T47D (cell line): ENCODE measurements around the gene STMP1.

Source experiments
- DNase-seq, 2 experiments: peaks; one replicate each; pipeline versions ENCODE4 v3.0.0 to v3.0.0-alpha.2; 2011 to 2012; ENCODE audit warnings: low read depth in 1 of 2, low spot score in 1 of 2
- JUND ChIP-seq: IDR thresholded peaks from 2 replicates; pipeline ENCODE4 v1.6.1; 2012; ENCODE audit warnings: low read depth
- in situ Hi-C: cut with HindIII; loops from 2 replicates; pipeline ENCODE4 v1.10.0; 2016; ENCODE audit warnings: low sequenced_read_pairs, low pct_unique_long_range_greater_than_20kb

The STMP1 gene

DNA sequence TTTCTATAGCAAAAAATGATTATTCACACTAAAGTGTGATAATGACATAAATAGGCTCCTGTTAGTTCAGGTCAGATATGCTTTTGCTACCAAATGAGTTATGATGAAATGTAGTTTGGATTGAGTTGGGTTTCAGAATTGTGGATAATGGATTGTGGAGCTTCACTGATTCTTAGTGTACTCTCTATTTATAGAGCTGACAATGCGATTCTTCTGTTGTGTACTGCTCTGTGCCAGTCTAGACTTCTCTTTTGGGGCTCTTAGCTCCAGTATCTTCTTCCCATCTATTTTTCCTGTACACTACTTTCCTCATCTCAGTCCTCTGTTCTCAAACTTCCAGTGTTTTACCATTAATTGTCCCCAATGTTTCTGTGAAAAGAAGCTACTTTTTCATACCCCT is 7.5 kb downstream of the STMP1 start:
- no peak for TF ChIP-seq JUND
- in situ Hi-C loops = no loop called here
- DNase-seq = no peak

DNA sequence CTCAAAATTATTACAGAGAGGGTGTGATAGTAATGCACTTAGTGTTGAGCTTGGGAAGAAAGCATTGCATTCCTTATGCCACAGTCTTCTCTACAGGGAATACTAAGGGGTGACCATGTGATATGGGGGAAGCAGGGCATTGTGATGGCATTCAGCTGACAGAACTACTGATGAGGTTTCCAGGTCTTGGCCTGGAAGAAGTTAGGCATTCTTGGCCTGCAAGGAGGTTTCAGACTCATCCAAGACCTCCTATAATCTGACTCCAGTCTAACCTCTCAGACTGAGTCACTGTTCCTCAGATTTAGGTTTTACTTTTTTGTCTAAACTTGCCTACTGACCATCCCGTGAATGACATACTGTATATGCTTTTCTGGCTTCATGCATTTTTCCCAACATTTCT is 7.9 kb downstream of the STMP1 start:
- DNase-seq = no peak
- in situ Hi-C loops = no loop called here
- TF ChIP-seq JUND = no peak

DNA sequence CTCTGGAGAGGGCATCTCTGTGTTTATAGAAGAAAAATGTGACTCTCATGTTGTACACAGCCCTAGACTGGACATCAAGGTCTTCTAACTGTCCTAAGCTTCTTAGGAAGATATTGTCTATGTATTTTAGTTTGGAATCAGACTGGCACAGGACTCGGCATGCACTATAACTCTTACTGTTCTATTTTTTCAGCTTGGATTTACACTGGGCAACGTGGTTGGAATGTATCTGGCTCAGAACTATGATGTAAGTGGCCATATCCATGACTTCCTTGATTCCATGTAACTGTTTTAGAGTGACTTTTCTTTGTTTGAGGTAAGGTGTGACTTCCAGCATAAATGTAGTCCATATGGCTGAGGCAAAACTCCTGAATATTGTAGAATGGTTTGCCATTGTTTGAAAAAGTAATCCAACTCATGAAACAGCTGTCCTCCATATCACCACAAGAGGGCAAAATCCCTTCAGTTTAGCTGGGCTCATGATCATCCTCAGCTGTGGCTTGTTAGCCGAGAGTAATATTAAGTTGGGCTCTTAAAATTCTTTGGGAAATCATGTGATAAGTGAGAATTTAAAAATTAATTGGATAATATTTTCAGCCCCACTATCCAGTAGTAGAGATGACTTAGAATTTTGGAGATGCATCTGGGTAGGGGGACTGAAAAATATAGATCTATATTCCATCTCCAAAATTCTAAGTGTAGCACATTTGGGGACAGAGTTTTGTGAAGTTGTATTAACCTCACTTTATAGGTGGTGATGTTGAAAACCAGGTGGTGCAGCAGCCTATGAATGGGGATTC is 10.4 kb downstream of the STMP1 start:
- in situ Hi-C loops = no loop called here
- no peak for TF ChIP-seq JUND
- peak; percentile 16 to 66 for DNase-seq

DNA sequence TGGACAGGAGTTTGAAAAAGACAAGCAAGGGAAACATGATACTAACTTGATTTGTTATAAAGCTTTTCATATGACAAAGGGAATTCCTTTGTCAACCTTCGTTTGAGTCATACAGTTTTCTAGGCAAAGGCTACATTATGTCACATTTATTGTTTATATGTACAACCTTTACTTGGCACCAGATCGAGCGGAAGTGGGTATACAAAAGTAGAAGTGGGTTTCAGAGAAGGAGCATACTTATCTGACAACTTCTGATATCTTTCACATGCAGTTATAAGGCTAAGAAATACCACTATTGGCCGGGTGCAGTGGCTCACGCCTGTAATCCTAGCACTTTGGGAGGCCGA is 11.0 kb downstream of the STMP1 start:
- no peak for TF ChIP-seq JUND
- in situ Hi-C loops = no loop called here
- DNase-seq = no peak

DNA sequence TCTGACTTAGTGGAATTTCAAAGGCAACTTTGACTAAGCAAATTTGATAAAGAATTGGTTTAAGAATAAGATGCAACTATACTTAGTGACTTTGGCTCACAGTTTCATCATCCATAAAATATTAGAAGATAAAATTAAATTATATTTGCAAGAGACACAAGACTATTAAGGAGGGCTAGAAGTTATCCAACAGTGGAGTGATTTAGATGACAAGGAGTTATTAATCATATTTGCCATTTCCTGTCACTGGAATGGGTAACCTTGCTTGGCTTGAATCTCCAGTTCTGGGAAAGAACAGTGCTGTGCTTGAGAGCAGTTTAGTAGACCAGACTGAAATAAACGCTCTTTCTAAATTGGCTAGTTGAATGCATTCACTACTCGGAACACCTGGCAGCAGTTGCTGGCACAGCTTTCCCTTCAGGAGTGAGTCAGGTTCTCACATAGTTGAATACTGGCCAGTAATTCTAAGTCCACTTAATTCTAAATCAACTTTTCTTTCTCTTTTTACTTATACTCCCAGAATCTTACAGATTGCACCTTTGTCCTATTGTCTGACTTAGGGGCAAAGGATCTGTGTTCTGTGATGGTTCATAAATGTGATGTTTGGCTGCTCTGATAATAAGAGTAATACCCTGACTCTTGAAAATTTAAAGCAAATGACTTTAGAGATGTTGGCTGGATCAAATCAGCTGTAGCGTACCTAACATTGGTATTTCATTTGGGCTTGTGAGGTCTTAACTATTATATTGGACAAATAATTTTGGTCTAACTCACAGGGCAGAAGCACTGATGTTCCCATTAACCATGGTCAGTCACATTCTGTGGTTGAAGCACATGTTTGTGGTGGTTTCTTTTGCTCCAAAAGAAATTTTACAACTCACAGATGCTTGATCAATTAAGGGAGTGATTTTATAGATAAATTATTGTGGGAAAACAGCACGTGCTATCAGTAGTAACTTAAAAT is 16.6 kb downstream of the STMP1 start:
- in situ Hi-C loops = no loop called here
- TF ChIP-seq JUND = no peak
- DNase-seq = peak; percentile 19 to 46

DNA sequence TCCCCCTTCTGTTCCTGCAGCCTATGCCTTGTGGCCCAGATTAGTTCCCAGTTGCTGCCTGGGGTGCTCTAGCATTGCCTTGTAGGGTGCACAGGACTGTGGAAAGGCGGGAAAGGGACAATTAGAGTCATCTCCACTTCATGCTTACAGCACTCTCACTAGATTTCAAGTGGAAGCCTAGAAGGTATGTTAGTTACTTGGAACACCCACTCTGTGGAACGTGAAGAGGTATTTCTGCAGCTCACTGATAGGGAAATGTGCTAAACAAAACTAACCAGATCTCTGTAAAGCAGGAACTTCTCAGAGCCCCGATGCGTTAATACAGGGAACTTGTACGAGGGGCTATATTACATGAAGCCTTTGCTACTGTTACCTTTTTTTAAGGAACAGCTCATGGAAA is 19.4 kb downstream of the STMP1 start:
- in situ Hi-C loops = no loop called here
- DNase-seq = no peak
- no peak for TF ChIP-seq JUND

DNA sequence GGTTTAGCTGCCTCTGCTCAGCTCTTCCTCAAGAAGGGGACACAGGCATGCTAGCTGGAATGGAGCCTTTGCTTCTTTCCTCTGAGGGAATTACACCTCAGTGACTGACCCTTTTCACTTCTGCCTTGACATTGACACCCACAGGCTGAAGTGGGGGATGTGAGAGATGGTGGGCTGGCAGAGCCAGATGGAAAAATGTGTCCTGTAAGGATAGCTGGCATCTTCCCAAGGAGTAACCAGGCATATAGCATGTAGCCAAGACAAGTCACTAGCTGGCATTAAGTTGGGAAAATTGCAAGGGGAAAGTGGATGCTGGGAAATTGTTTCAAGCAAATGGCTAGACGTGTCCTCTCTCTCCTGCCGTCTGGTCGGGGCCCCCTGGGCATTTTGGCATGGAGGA is 19.9 kb downstream of the STMP1 start:
- no peak for DNase-seq
- TF ChIP-seq JUND = no peak
- in situ Hi-C loops = no loop called here

DNA sequence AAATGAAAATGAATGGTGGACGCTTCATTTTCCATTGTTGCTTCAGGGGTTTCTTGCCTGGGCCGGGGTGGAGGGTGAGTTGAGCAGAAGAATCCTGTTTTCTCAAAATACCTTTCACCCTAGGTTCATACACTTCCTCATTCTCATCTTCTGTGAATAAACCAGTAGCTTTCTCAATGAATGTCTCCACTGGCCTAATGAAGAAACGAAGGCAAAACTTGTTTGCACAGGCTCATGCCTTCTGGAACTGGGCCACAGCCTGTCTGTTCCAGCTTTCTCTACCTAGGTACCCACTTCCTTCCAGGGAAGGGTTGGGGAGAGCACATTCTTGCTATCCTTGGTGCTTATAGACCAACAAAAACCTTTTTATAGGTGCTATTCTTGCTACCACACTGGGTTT is 21.3 kb downstream of the STMP1 start:
- peak in 1 of 2 experiments; percentile 12 for DNase-seq
- in situ Hi-C loops = no loop called here
- TF ChIP-seq JUND = no peak

DNA sequence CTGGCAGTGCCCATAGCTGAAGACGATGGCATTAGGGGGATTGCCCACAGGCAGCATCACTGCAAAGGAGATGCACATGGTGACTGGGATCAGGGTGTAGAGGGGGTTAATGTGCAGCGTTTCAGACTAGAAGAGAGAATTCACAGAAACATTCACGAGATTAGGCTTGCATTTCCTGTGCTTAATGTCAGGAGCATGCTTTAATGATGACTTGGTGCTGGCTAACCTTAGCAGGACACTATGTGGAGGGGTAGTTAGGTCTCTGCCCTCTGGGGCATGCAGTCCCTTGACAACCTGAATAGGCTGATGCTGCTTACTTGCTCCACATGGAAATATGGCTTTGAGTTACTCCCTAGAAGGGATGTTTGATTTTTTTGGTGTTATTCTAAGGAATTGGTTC is 21.8 kb downstream of the STMP1 start:
- no peak for DNase-seq
- no peak for TF ChIP-seq JUND
- in situ Hi-C loops = no loop called here

DNA sequence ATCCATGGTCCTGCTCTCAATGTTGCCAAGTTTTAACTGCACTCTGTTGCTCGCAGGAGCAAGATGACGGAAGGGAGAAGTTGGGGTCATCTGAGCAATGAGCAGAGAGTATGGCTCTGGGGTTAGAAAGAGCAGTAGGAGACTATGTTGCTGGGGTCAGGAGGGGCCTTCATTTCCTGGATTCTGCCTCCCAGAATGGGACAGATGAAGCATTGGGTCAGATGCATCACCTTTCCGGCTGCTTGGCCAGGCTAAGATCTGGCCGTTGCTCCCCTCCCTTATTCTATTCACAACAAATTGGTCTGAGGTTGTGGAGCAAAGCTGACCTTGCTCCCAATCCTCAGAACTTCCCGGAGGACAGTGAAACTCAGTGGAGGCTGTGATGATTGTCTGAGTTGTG is 22.4 kb downstream of the STMP1 start:
- no peak for TF ChIP-seq JUND
- in situ Hi-C loops = no loop called here

DNA sequence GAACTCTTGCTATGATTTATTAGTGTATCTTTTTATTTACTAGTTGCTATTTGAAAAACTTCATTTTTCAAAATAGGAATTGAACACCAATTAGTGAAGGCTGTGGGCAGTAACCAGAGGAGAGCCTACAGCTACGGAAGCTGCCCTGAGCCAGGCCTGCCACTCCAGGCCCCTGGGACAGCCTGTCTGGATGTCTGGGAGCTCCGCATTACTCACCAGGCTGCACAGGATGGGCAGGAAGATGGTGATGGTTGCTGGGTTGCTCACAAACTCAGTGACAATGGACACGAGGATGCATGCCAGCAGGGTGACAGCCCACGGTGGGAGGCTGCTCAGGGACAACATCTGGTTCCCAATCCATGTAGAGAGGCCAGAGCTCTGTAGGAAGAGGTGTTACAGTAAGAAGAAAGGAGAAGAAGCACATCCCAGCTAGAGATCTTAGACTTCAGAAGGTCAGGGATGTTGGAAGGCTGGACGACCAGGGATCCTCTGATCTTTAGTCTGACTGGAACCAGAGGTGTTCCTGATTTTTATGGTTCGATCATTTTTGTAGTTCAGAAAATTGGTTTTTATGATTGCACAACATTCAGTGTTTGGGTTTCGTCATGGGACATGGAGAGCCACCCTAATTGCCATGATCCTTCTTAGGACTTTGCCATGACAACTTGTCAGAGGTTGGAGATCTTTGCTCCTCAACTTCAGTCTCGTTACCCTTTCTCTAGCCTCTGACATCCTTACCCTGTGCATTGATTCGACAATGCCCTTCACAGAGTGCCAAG is 23.2 kb downstream of the STMP1 start:
- no peak for DNase-seq
- in situ Hi-C loops = no loop called here
- TF ChIP-seq JUND = no peak

More for the DNA sequence above, 22.4 kb downstream of the STMP1 start:
- no peak for DNase-seq

DNA sequence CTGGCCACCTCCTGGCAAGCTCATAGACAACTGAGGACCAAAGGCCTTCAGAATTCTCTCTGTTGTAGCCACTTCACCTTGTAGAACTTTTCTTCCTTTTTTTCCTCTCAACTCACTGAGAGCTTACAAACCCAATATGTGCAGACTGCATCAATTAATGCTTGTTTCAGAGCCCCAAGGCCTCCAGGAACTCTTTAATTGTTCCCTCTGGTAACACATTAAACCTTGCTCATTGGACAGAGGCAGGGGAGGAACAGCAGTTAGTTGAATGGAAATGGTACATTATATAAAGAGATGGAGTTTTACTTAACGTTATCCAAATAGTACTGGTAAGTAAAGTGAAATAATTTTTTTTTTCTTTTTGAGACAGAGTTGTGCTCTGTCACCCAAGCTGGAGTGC is 25.2 kb downstream of the STMP1 start:
- in situ Hi-C loops = no loop called here
- DNase-seq = no peak
- no peak for TF ChIP-seq JUND

DNA sequence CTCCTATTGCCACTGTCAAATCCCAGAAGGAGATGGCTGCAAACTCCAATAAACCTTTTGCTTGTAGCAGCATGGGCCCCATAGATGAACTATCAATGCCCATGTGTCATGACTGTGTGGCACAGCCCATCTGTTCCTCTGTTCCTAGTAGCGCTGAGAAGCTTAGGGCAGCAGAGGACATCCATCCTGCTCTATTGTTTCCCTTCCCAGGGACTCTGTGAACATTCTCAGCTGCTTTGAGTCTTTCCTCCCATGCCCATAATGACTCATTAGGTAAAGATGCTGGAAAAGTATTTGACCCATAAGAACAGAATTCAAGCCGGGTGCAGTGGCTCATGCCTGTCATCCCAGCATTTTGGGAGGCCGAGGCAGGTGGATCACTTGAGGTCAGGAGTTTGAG is 28.3 kb downstream of the STMP1 start:
- in situ Hi-C loops = no loop called here
- no peak for DNase-seq

More for the DNA sequence above, 28.3 kb downstream of the STMP1 start:
- no peak for TF ChIP-seq JUND
